ENCODE results near the gene RAMACL. TPM values are rescaled to one million over a fixed set of nuclear protein-coding genes. Genes with fewer than 3 reads are reported as not detected.

Gene RAMACL
- total and polyA plus RNA-seq, 2 of the 4 experiments (the other 2 are of a cell fraction): 0.46 to 0.90 TPM

DNA sequence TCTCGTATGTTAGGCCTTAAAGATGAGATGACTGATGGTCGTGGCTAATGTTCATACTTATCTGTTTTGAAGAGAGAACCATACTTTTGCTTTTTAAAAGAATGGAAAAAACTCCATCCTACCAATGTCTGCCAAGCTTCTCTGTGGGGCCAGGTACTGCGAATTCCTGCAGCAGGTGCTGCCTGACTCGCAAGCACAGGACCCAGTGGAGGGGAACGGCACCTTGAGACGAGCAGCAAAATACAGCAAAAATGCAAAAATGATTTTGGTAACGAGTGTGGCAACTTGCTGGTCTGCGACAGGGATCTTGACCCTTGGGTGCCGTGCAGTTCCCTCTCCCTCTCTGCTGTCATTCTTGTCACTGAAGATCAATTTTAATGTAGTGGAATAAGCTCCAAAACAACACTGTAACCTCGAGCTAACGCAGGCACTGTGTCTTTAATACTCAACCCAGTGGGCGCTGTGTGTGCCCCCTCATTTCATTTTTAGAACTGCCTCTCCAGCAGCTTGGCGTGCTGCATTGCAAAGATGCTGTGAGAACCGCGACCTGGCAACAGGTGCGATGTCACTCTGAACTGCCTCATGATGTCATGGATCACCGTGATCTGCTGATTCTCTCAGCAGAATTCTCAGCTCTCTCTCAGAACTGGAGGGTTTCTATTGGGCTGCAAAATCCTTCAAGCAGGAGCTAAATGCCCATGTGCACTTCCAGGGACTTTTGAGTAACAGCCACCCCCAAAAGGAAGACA, 51.6 kb downstream of the RAMACL start:
- Histone ChIP-seq H3K79me1 (ENCODE audit: low read depth in 1 of 2, low read length in 2 of 2) (peaks cover 0 to 9% of the 10 kb centered on the region in 2 experiments; a peak in 2 of 4 replicates), H4K8ac (ENCODE audit: low read depth in 2 of 2, low read length in 2 of 2) (no peak overlapping the region), H3K18ac (ENCODE audit: low read depth, low read length) (no peak overlapping the region), H4K91ac (ENCODE audit: insufficient read depth, low read depth, low read length) (no peak overlapping the region), H4K20me1 (ENCODE audit: insufficient read depth, low read length) (no peaks in the 10 kb centered on the region), H3K4ac (ENCODE audit: low read depth, low read length) (no peak overlapping the region), H2BK20ac (ENCODE audit: low read depth, low read length) (no peak overlapping the region), H3K4me2 (ENCODE audit: low read depth, low read length) (no peak overlapping the region), H3K4me1 (ENCODE audit: control insufficient read depth, insufficient read depth, low read length) (peaks cover 5% of the 10 kb centered on the region; the same call in 1 of the 2 replicates), H3K27me3 (ENCODE audit: control insufficient read depth, insufficient read depth, low read length) (no peaks in the 10 kb centered on the region), H3K27ac (ENCODE audit: insufficient read depth, low read length) (no peak overlapping the region), H3K9ac (ENCODE audit: low read depth, low read length) (no peak overlapping the region), H3K36me3 (ENCODE audit: control insufficient read depth, insufficient read depth, low read length) (peaks cover 58% of the 10 kb centered on the region), H2BK5ac (ENCODE audit: low read depth, low read length, poor library complexity, severe bottlenecking) (no peak overlapping the region), H2BK120ac (ENCODE audit: low read depth, low read length) (no peak overlapping the region), H2AK9ac (replicated peaks; ENCODE audit: low read depth, low read length, poor library complexity) (no peak overlapping the region), H3K4me3 (ENCODE audit: insufficient read depth, low read depth, low read length) (no peak overlapping the region), H3K23ac (ENCODE audit: low read depth, low read length) (no peak overlapping the region), H3K56ac (ENCODE audit: extremely low read depth, insufficient read depth, low read length) (no peak overlapping the region), H3K9me1 (ENCODE audit: insufficient read depth, low read length) (peaks cover 7% of the 10 kb centered on the region; the same call in 1 of the 2 replicates), H4K5ac (ENCODE audit: low read depth, low read length) (no peak overlapping the region), H2AFZ (replicated peaks; ENCODE audit: low read length, poor library complexity) (no peak overlapping the region), H2BK15ac (ENCODE audit: low read depth, low read length) (no peak overlapping the region), H3K14ac (replicated peaks; ENCODE audit: low read depth, low read length) (no peak overlapping the region), H2AK5ac (ENCODE audit: low read depth, low read length) (no peak overlapping the region), H3K9me3 (ENCODE audit: control insufficient read depth, insufficient read depth, low read length) (no peaks in the 10 kb centered on the region)
- ChIA-PET POLR2A (ENCODE audit: unreplicated experiment) (interaction anchor here (0.6 kb wide), 2 partner anchors 19 to 37 kb away, joined by 3 read pairs; no protein-coding TSS in a partner anchor), CTCF (interaction anchor here (1.0 kb wide), 1 partner anchor 9 kb away, joined by 3 read pairs; no protein-coding TSS in a partner anchor)
- intact Hi-C loops (cut with micrococcal nuclease) (no loop called here), in situ Hi-C loops (cut with MboI; ENCODE audit: low sequenced_read_pairs) (no loop called here), dilution Hi-C loops (cut with HindIII; ENCODE audit: low sequenced_read_pairs, unreplicated experiment) (no loop called here)
- BruUV-seq (replicated peaks): no TSS peak
- ATAC-seq (ENCODE audit: low read depth) (no peak), DNase-seq (no peak)
- 97% methylated on average over 5 of the region's 17 CpGs; no CpG with 5 or more reads in 1 of the 2 experiments for WGBS, 2 experiments (ENCODE audit: extremely low coverage in 2 of 2, insufficient read length in 1 of 2)
- TF ChIP-seq CEBPB (IDR thresholded peaks at IDR 0.05; ENCODE audit: low read depth, low read length): no peak
- TF ChIP-seq, protein P1, sequence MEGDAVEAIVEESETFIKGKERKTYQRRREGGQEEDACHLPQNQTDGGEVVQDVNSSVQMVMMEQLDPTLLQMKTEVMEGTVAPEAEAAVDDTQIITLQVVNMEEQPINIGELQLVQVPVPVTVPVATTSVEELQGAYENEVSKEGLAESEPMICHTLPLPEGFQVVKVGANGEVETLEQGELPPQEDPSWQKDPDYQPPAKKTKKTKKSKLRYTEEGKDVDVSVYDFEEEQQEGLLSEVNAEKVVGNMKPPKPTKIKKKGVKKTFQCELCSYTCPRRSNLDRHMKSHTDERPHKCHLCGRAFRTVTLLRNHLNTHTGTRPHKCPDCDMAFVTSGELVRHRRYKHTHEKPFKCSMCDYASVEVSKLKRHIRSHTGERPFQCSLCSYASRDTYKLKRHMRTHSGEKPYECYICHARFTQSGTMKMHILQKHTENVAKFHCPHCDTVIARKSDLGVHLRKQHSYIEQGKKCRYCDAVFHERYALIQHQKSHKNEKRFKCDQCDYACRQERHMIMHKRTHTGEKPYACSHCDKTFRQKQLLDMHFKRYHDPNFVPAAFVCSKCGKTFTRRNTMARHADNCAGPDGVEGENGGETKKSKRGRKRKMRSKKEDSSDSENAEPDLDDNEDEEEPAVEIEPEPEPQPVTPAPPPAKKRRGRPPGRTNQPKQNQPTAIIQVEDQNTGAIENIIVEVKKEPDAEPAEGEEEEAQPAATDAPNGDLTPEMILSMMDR (conservative IDR thresholded peaks at IDR 0.05; ENCODE audit: low read depth, low read length): no peak
- no peak for TF ChIP-seq RFX5 (IDR thresholded peaks at IDR 0.05; ENCODE audit: low read depth, low read length)
- TF ChIP-seq, protein P2, sequence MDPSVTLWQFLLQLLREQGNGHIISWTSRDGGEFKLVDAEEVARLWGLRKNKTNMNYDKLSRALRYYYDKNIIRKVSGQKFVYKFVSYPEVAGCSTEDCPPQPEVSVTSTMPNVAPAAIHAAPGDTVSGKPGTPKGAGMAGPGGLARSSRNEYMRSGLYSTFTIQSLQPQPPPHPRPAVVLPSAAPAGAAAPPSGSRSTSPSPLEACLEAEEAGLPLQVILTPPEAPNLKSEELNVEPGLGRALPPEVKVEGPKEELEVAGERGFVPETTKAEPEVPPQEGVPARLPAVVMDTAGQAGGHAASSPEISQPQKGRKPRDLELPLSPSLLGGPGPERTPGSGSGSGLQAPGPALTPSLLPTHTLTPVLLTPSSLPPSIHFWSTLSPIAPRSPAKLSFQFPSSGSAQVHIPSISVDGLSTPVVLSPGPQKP (IDR thresholded peaks at IDR 0.05; ENCODE audit: borderline replicate concordance, low read depth, low read length): no peak
- TF ChIP-seq NFE2L2 (IDR thresholded peaks at IDR 0.05; ENCODE audit: low read depth, low read length): no peak
- TF ChIP-seq MXI1 (IDR thresholded peaks at IDR 0.05; ENCODE audit: borderline replicate concordance, low read depth, low read length): no peak
- TF ChIP-seq POLR2A (IDR thresholded peaks at IDR 0.05; ENCODE audit: low read depth, low read length): no peak
- TF ChIP-seq RAD21 (IDR thresholded peaks at IDR 0.05; ENCODE audit: low read length): no peak
- no peak for TF ChIP-seq MAZ (IDR thresholded peaks at IDR 0.05; ENCODE audit: borderline replicate concordance, low read depth, low read length)
- TF ChIP-seq RCOR1 (IDR thresholded peaks at IDR 0.05; ENCODE audit: insufficient replicate concordance, low read length): no peak
- TF ChIP-seq USF2 (IDR thresholded peaks at IDR 0.05; ENCODE audit: low read depth, low read length): no peak
- no peak for TF ChIP-seq MAFK (IDR thresholded peaks at IDR 0.05; ENCODE audit: low read depth, low read length)
- TF ChIP-seq SMC3 (IDR thresholded peaks at IDR 0.05; ENCODE audit: low read depth, low read length): no peak
- no peak for TF ChIP-seq BHLHE40 (IDR thresholded peaks at IDR 0.05; ENCODE audit: low read depth, low read length)
- no peak for TF ChIP-seq FOS (IDR thresholded peaks at IDR 0.05; ENCODE audit: low read depth, low read length)

Measured in IMR-90 (cell line).